ENCODE measurements around the gene CD46.

GRCh38 chr1:207810606-207811295, 58.9 kb downstream of the CD46 start:
- TF ChIP-seq POLR2A (IDR thresholded peaks at IDR 0.05) (no peak), CTCF (IDR thresholded peaks at IDR 0.05) (no peak), EP300 (IDR thresholded peaks at IDR 0.05) (no peak)

All from ovary (tissue), 3 donors.